Immature natural killer cell (primary cell): ENCODE data around the gene KIT. TPM values are rescaled to one million over a fixed set of nuclear protein-coding genes. Genes with fewer than 3 reads are reported as not detected.

Source experiments
- DNase-seq, 3 donors: peaks; one replicate each; pipeline ENCODE4 v3.0.0; 2022; ENCODE audit warnings: mixed read lengths in 1 of 3
- H3K27ac Mint-ChIP-seq, 6 donors: one replicate each; pipeline ENCODE4 v1.8.0; 2020; ENCODE audit warnings: mixed read lengths in 6 of 6, mild to moderate bottlenecking in 5 of 6, inconsistent platforms in 4 of 6, moderate library complexity in 3 of 6
- H3K27me3 Mint-ChIP-seq, 3 donors: one replicate each; pipeline ENCODE4 v1.8.0; 2020 to 2021; ENCODE audit warnings: low read depth in 3 of 3, mild to moderate bottlenecking in 3 of 3, mixed read lengths in 3 of 3, moderate library complexity in 3 of 3, inconsistent platforms in 1 of 3
- H3K36me3 Mint-ChIP-seq, 3 donors: one replicate each; pipeline ENCODE4 v1.8.0; 2020; ENCODE audit warnings: mixed read lengths in 3 of 3, inconsistent platforms in 2 of 3, mild to moderate bottlenecking in 2 of 3
- H3K4me1 Mint-ChIP-seq, 2 donors: one replicate each; pipeline ENCODE4 v1.8.0; 2020; ENCODE audit warnings: inconsistent platforms in 2 of 2, mild to moderate bottlenecking in 2 of 2, mixed read lengths in 2 of 2, moderate library complexity in 1 of 2
- H3K4me3 Mint-ChIP-seq, 5 donors: one replicate each; pipeline ENCODE4 v1.8.0; 2020; ENCODE audit warnings: mild to moderate bottlenecking in 5 of 5, mixed read lengths in 5 of 5, inconsistent platforms in 3 of 5, moderate library complexity in 3 of 5
- H3K9me3 Mint-ChIP-seq, 6 donors: one replicate each; pipeline ENCODE4 v1.8.0; 2020; ENCODE audit warnings: mild to moderate bottlenecking in 6 of 6, mixed read lengths in 6 of 6, inconsistent platforms in 4 of 6, moderate library complexity in 3 of 6
- polyA plus RNA-seq, 3 donors: library from polyadenylated mRNA; unstranded; fragments of 300-500 nt; fragmentation: Illumina TruSeq; gene quantifications; one replicate each; pipeline ENCODE4 v1.2.3, GENCODE V29; 2021

The KIT gene
- polyA plus RNA-seq, 3 donors from 2014 or later: 6.7 to 9.8 (median 6.8) TPM

DNA sequence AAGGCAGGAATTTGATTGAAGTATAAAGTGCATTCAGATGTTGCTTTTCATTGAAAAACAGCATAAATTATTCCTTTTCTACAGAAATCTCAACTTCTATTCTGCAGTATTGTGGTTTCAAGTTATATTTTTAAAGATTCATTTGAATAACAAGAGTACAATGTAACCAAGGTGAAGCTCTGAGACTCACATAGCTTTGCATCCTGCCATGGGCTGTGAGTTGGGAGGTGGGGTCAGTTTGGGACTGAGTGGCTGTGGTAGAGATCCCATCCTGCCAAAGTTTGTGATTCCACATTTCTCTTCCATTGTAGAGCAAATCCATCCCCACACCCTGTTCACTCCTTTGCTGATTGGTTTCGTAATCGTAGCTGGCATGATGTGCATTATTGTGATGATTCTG lies 69.2 kb downstream of the KIT start:
- no peak for DNase-seq
- Mint-ChIP-seq H3K9me3 (peaks cover 0 to 2% (median 0%) of the 10 kb centered on the region in 6 donors), H3K27ac (no peak overlapping the region), H3K27me3 (peaks cover 0 to 4% (median 2%) of the 10 kb centered on the region in 3 donors), H3K36me3 (peaks cover 0 to 6% (median 0%) of the 10 kb centered on the region in 3 donors), H3K4me1 (no peaks in the 10 kb centered on the region), H3K4me3 (no peak overlapping the region)

DNA sequence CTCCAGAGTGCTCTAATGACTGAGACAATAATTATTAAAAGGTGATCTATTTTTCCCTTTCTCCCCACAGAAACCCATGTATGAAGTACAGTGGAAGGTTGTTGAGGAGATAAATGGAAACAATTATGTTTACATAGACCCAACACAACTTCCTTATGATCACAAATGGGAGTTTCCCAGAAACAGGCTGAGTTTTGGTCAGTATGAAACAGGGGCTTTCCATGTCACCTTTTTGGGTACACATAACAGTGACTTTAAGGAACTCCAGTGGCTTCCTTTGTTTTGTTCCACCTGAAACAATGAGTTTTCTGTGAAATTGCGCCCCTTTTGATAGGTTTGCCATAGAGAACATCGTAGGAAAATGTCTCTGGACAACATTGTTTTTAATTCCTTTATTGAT lies 69.6 kb downstream of the KIT start:
- DNase-seq: no peak
- H3K27ac Mint-ChIP-seq: no peak overlapping the region
- H3K4me1 Mint-ChIP-seq: no peaks in the 10 kb centered on the region
- H3K9me3 Mint-ChIP-seq: peaks cover 0 to 2% (median 0%) of the 10 kb centered on the region in 6 donors
- peaks cover 0 to 6% (median 0%) of the 10 kb centered on the region in 3 donors for H3K36me3 Mint-ChIP-seq
- H3K27me3 Mint-ChIP-seq: peaks cover 0 to 4% (median 2%) of the 10 kb centered on the region in 3 donors
- no peak overlapping the region for H3K4me3 Mint-ChIP-seq

- Mint-ChIP-seq H3K27me3 (peaks cover 0 to 4% (median 2%) of the 10 kb centered on the region in 3 donors), H3K4me3 (no peak overlapping the region), H3K36me3 (peaks cover 0 to 6% (median 0%) of the 10 kb centered on the region in 3 donors), H3K4me1 (no peaks in the 10 kb centered on the region), H3K27ac (no peak overlapping the region), H3K9me3 (peaks cover 0 to 2% (median 0%) of the 10 kb centered on the region in 6 donors)
- DNase-seq: no peak
Observed at GRCh38 chr4:54728368-54728767, 70.6 kb downstream of the KIT start.

DNA sequence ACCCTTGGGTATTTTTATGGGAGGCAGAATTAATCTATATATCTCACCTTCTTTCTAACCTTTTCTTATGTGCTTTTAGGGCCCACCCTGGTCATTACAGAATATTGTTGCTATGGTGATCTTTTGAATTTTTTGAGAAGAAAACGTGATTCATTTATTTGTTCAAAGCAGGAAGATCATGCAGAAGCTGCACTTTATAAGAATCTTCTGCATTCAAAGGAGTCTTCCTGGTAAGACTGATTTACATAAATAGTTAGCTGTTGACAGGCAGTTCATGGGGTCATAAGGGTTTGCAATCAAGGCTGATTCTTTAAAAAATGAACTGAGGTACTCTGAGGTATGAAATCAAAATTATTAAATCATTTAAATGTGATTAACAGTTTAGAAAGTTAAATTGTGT lies 71.5 kb downstream of the KIT start:
- DNase-seq: no peak
- H3K4me1 Mint-ChIP-seq: no peaks in the 10 kb centered on the region
- H3K9me3 Mint-ChIP-seq: peaks cover 0 to 2% (median 0%) of the 10 kb centered on the region in 6 donors
- H3K36me3 Mint-ChIP-seq: peaks cover 0 to 6% (median 0%) of the 10 kb centered on the region in 3 donors
- peaks cover 0 to 4% (median 2%) of the 10 kb centered on the region in 3 donors for H3K27me3 Mint-ChIP-seq
- no peak overlapping the region for H3K4me3 Mint-ChIP-seq
- H3K27ac Mint-ChIP-seq: no peak overlapping the region

DNA sequence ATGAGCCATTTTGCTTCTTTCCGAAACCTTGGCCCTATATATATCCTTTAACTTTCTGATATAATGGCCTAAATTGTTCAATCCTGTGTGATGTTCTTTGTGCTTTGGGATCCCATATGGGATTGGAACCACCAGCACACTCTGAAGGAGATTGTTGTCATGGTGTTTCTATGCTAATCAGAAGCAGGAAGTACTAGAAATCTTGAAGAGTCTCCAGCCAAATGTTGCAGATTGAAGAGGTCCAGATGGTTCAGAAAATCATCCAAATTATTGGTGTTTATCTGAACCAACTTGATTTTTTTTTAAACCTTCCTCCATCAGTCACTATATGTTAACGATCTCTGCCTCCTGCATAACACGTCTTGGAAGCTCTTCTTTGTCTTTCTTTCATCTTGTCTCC lies 72.8 kb downstream of the KIT start:
- Mint-ChIP-seq H3K36me3 (peaks cover 0 to 6% (median 0%) of the 10 kb centered on the region in 3 donors), H3K4me1 (no peaks in the 10 kb centered on the region), H3K27ac (no peak overlapping the region), H3K4me3 (no peak overlapping the region), H3K27me3 (peaks cover 0 to 4% (median 2%) of the 10 kb centered on the region in 3 donors), H3K9me3 (peaks cover 0 to 2% (median 0%) of the 10 kb centered on the region in 6 donors)
- no peak for DNase-seq

- Mint-ChIP-seq H3K27me3 (peaks cover 0 to 4% (median 0%) of the 10 kb centered on the region in 3 donors), H3K36me3 (peaks cover 0 to 6% (median 4%) of the 10 kb centered on the region in 3 donors), H3K4me1 (no peaks in the 10 kb centered on the region), H3K27ac (no peak overlapping the region), H3K9me3 (peaks cover 0 to 2% (median 0%) of the 10 kb centered on the region in 6 donors), H3K4me3 (no peak overlapping the region)
- DNase-seq: no peak
Observed at GRCh38 chr4:54731552-54731951, 73.8 kb downstream of the KIT start.

DNA sequence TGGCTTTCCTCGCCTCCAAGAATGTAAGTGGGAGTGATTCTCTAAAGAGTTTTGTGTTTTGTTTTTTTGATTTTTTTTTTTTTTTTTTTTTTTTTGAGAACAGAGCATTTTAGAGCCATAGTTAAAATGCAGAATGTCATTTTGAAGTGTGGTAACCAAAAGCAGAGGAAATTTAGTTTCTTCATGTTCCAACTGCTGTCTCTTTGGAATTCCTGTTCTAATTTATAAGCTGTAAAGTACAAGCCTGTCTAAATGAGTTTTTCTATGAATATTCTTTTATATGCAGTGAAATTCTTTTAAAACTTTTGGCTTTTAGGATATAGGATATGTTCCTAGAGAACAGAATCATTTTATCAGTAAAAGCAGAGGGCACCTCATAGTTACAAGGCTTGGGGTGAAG lies 74.2 kb downstream of the KIT start:
- Mint-ChIP-seq H3K27me3 (peaks cover 0 to 4% (median 0%) of the 10 kb centered on the region in 3 donors), H3K36me3 (peaks cover 0 to 6% (median 4%) of the 10 kb centered on the region in 3 donors), H3K4me1 (no peaks in the 10 kb centered on the region), H3K27ac (peak overlapping the region in 1 of 6 donors; percentile 28), H3K9me3 (peaks cover 0 to 2% (median 0%) of the 10 kb centered on the region in 6 donors), H3K4me3 (no peak overlapping the region)
- no peak for DNase-seq

DNA sequence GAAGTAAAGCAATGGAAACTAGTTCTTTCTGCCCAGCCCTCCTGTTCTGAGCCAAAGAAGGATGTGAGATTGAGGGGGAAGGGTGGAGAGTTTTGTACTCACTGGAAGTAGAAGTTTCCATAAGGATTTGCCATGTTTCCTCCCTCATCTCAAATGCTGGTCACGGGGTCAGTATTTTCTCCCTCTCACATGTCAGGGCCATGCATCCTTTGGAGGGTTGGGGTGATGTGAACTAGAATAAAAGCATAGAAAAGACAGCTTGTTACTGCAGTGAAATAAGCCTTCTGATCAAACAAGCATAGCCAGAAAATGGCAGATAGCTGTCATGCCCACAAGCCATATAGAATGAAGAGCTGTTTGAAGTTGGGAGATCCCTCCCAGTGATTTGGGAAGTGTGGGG lies 79.7 kb downstream of the KIT start:
- H3K4me1 Mint-ChIP-seq: no peaks in the 10 kb centered on the region
- H3K27me3 Mint-ChIP-seq: no peaks in the 10 kb centered on the region
- DNase-seq: no peak
- peaks cover 0 to 7% (median 5%) of the 10 kb centered on the region in 3 donors for H3K36me3 Mint-ChIP-seq
- no peak overlapping the region for H3K4me3 Mint-ChIP-seq
- no peak overlapping the region for H3K27ac Mint-ChIP-seq
- H3K9me3 Mint-ChIP-seq: no peaks in the 10 kb centered on the region

- Mint-ChIP-seq H3K4me1 (peaks cover 6 to 9% of the 10 kb centered on the region in 2 donors), H3K4me3 (no peak overlapping the region), H3K9me3 (peaks cover 0 to 4% (median 0%) of the 10 kb centered on the region in 6 donors), H3K36me3 (peaks cover 0 to 12% (median 5%) of the 10 kb centered on the region in 3 donors), H3K27me3 (peaks cover 0 to 2% (median 0%) of the 10 kb centered on the region in 3 donors), H3K27ac (no peak overlapping the region)
- no peak for DNase-seq
Observed at GRCh38 chr4:54741202-54741601, 83.4 kb downstream of the KIT start.

DNA sequence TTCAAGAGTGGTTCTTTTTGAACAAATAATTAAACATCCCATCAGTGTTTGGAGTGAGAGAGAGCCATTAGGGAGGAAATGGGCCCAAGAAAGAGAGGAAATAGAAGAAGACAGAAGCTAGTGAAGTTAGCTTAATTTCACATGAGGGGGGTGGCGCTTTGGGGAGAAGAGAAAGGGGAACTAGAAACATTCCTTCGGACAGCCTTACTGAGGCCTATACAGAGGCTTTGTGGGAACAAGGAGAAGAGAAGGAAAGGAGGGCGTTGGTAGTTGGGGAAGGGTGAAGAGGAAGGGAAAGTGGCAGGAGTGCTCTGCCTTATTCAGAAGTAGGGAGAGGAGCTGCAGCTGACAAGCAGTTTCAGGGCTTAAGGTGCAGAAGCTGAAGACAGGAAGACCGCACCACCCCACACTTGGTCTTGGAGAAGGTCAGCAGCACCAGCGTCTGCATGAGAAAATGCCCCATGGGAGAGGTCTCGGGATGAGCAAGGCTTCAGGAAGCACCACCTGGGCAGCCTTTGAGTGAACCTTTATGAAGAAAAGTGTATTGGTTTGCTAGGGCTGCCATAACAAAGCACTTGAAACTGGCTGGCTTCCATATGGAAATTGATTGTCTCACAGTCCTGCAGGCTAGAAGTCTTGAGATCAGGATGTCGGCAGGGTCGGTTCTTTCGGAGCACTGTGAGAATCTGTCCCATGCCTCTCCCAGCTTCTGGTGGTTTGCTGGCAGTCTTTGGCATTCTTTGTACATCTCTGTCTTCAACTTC lies 85.1 kb downstream of the KIT start:
- H3K36me3 Mint-ChIP-seq: peaks cover 0 to 12% (median 5%) of the 10 kb centered on the region in 3 donors
- no peak for DNase-seq
- peaks cover 0 to 2% (median 0%) of the 10 kb centered on the region in 3 donors for H3K27me3 Mint-ChIP-seq
- no peak overlapping the region for H3K4me3 Mint-ChIP-seq
- H3K4me1 Mint-ChIP-seq: peaks cover 15 to 22% of the 10 kb centered on the region in 2 donors
- H3K27ac Mint-ChIP-seq: no peak overlapping the region
- H3K9me3 Mint-ChIP-seq: peaks cover 0 to 5% (median 0%) of the 10 kb centered on the region in 6 donors

DNA sequence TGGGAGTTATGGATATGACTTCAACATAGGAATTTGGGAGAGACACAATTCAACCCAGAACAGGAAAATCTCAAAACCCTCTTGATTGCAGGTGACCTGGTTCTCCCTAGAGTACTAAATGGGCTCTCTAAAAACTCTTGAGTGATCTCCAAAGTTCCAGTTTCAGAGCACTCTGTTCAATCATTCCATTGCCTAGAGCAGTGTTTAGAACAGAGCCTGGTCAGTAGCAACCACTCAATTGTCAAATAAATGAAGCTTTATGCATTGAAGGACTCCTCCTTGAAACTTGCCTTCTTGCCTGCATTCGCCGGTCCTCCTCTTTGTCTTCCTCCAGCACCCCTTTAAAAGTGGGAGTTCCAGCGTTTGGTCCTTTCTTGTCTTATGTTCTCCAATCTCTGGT lies 85.8 kb downstream of the KIT start:
- H3K4me3 Mint-ChIP-seq: no peak overlapping the region

DNA sequence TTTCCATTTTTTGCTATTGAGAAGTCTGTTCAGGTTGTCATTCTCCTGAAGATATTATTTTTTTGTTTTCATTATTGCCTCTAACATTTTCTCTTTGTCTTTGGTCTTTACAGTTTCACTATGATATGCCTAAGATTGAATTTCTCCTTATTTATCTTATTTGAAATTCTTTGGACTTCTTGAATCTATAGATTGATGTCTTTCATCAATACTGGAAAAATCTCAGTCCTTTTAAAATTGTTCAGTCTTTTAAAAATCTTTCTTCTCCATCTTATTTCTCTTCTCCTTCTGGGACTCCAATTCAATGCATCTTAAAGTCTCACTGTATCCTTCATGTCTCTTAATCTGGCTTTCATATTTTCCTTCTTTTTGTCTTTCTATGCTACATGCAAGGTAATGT lies 86.7 kb downstream of the KIT start:
- Mint-ChIP-seq H3K27ac (no peak overlapping the region), H3K4me1 (peaks cover 15 to 22% of the 10 kb centered on the region in 2 donors), H3K36me3 (peaks cover 0 to 12% (median 0%) of the 10 kb centered on the region in 3 donors), H3K4me3 (no peak overlapping the region), H3K9me3 (peaks cover 0 to 5% (median 0%) of the 10 kb centered on the region in 6 donors), H3K27me3 (peaks cover 0 to 4% (median 2%) of the 10 kb centered on the region in 3 donors)
- DNase-seq: no peak

More for the DNA sequence above, 85.8 kb downstream of the KIT start:
- Mint-ChIP-seq H3K27ac (no peak overlapping the region), H3K4me1 (peaks cover 15 to 22% of the 10 kb centered on the region in 2 donors), H3K27me3 (peaks cover 0 to 4% (median 2%) of the 10 kb centered on the region in 3 donors), H3K9me3 (peaks cover 0 to 5% (median 0%) of the 10 kb centered on the region in 6 donors), H3K36me3 (peaks cover 0 to 12% (median under 1%) of the 10 kb centered on the region in 3 donors)
- no peak for DNase-seq

DNA sequence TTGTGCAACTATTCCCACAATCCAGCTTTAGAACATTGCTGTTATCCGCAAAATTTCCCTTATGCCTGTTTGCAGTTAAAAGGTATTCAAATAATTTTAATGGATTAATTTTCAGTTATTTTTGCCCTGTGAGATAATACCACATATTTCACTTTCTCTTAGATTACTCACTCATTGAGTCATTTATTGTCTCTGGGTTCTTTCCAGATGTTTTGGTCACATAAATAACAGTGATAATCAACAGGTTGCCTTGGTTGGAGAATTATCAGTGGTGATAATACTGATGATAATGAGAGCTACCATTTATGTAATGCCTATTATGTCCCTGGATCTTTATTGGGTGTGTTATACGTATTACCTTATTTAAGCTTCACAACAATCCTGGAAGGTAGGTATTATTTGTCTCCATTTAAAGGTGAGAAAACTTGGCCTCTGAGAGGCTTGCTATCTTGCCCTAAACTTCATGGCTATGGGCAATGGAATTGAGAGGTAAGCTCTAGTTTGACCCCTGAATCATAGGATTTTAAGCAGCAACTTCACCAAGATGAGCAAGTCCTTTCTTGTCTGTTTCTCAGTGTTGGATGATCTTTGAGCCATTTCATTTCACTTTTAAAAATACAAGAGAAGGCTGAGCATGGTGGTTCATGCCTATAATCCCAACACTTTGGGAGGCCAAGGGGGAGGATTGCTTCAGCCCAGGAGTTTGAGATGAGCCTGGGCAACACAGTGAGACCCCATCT lies 87.4 kb downstream of the KIT start:
- Mint-ChIP-seq H3K4me1 (peaks cover 15 to 22% of the 10 kb centered on the region in 2 donors), H3K27me3 (peaks cover 0 to 5% (median 2%) of the 10 kb centered on the region in 3 donors), H3K27ac (no peak overlapping the region), H3K36me3 (peaks cover 0 to 12% (median 0%) of the 10 kb centered on the region in 3 donors), H3K4me3 (no peak overlapping the region), H3K9me3 (peaks cover 0 to 5% (median 0%) of the 10 kb centered on the region in 6 donors)
- DNase-seq: no peak
